CD4-positive, alpha-beta memory T cell (primary cell): ENCODE data around the gene CKAP4. TPM values are rescaled to one million over a fixed set of nuclear protein-coding genes. Genes with fewer than 3 reads are reported as not detected.

Experiments used
- polyA plus RNA-seq, 2 donors: library from polyadenylated mRNA; unstranded; fragments of 300-500 nt; fragmentation: Illumina TruSeq; gene quantifications; one replicate each; pipeline ENCODE4 v1.2.3, GENCODE V29; 2021
- total RNA-seq, 2 experiments: library from RNA; stranded (reverse); gene quantifications; one replicate each; pipeline ENCODE4 v1.2.3, GENCODE V29; 2021

Gene CKAP4
- total and polyA plus RNA-seq, 4 experiments from 2014 or later, result 5.1 to 13.0 (median 10.4) TPM

Other genes starting within 250 kb of the CKAP4 start
- gene NUAK1, start 109.1 kb downstream of the CKAP4 start, total RNA-seq, result not detected
- not detected for gene NUAK1, start 109.1 kb downstream of the CKAP4 start, polyA plus RNA-seq
- 100 to 1,000 TPM; 185 to 186 TPM for gene TCP11L2, start 54.7 kb upstream of the CKAP4 start, total RNA-seq
- 10 to 100 TPM; 21.7 to 35.0 TPM for gene TCP11L2, start 54.7 kb upstream of the CKAP4 start, polyA plus RNA-seq
- gene POLR3B, start 109.7 kb upstream of the CKAP4 start, total RNA-seq, result 1 to 10 TPM; 6.6 to 7.5 TPM
- gene POLR3B, start 109.7 kb upstream of the CKAP4 start, polyA plus RNA-seq, result 1 to 10 TPM; 2.2 to 7.1 TPM